GM19452 (cell line): ENCODE results near the gene PCDH15.

Source experiments
- ATAC-seq: cut with Tn5 transposase; IDR thresholded peaks from one replicate; pipeline ENCODE4 v1.9.1; 2021; ENCODE audit not compliant: unreplicated experiment

PCDH15 gene

GRCh38 chr10:54800741-54801421 lies at the start of gene PCDH15:
PCDH15 (minus strand) TSS chr10:54801231; CDS start chr10:54664262, 136,969 bp downstream.
- no peak for ATAC-seq

GRCh38 chr10:54843932-54844331 lies 42.9 kb upstream of the PCDH15 start:
- ATAC-seq: no peak

GRCh38 chr10:54843085-54843646 lies 42.1 kb upstream of the PCDH15 start:
- no peak for ATAC-seq

GRCh38 chr10:54837479-54837878 lies 36.4 kb upstream of the PCDH15 start:
- no peak for ATAC-seq

- ATAC-seq: no peak
These were observed 32.0 kb upstream of the PCDH15 start for GRCh38 chr10:54833029-54833428.

GRCh38 chr10:54826994-54827560 lies 26.0 kb upstream of the PCDH15 start:
- ATAC-seq: no peak

GRCh38 chr10:54815583-54815982 lies 14.6 kb upstream of the PCDH15 start:
- ATAC-seq: no peak

- no peak for ATAC-seq
These were observed 7.3 kb upstream of the PCDH15 start for GRCh38 chr10:54808186-54808935.

GRCh38 chr10:54799506-54799905 lies 1.5 kb downstream of the PCDH15 start:
- ATAC-seq: no peak

GRCh38 chr10:54797636-54798321 lies 3.3 kb downstream of the PCDH15 start:
- no peak for ATAC-seq

- no peak for ATAC-seq
These were observed 4.2 kb downstream of the PCDH15 start for GRCh38 chr10:54796881-54797280.

- no peak for ATAC-seq
These were observed 24.4 kb downstream of the PCDH15 start for GRCh38 chr10:54776622-54777021.

- no peak for ATAC-seq
These were observed 28.4 kb downstream of the PCDH15 start for GRCh38 chr10:54772468-54773122.

- no peak for ATAC-seq
These were observed 32.0 kb downstream of the PCDH15 start for GRCh38 chr10:54769051-54769450.

- no peak for ATAC-seq
These were observed 42.2 kb downstream of the PCDH15 start for GRCh38 chr10:54758791-54759190.

GRCh38 chr10:54749623-54750022 lies 51.4 kb downstream of the PCDH15 start:
- no peak for ATAC-seq

GRCh38 chr10:54745436-54745835 lies 55.6 kb downstream of the PCDH15 start:
- ATAC-seq: no peak

- ATAC-seq: no peak
These were observed 58.6 kb downstream of the PCDH15 start for GRCh38 chr10:54742416-54742815.

GRCh38 chr10:54728511-54728910 lies 72.5 kb downstream of the PCDH15 start:
- ATAC-seq: no peak

GRCh38 chr10:54722075-54722474 lies 79.0 kb downstream of the PCDH15 start:
- no peak for ATAC-seq

- ATAC-seq: no peak
These were observed 90.1 kb downstream of the PCDH15 start for GRCh38 chr10:54710918-54711317.
